Duodenal mucosa (tissue), 2 donors: Measurements from ENCODE around the gene LMF2.

Source experiments
- H3K27ac ChIP-seq: one replicate; pipeline ENCODE4 v1.7.0; 2013; ENCODE audit warnings: low read depth, low read length
- H3K27me3 ChIP-seq, 2 donors: one replicate each; pipeline ENCODE4 v1.7.0; 2013; ENCODE audit warnings: low read length in 2 of 2, control low read depth in 1 of 2; ENCODE audit not compliant: insufficient read depth in 2 of 2, control insufficient read depth in 1 of 2
- H3K36me3 ChIP-seq, 2 donors: one replicate each; pipeline ENCODE4 v1.7.0; 2013; ENCODE audit warnings: low read length in 2 of 2, control low read depth in 1 of 2; ENCODE audit not compliant: insufficient read depth in 2 of 2, control insufficient read depth in 1 of 2
- H3K4me1 ChIP-seq, 2 donors: one replicate each; pipeline ENCODE4 v1.7.0; 2013; ENCODE audit warnings: low read length in 2 of 2, control low read depth in 1 of 2; ENCODE audit not compliant: insufficient read depth in 2 of 2, control insufficient read depth in 1 of 2
- H3K4me3 ChIP-seq, 2 donors: one replicate each; pipeline ENCODE4 v1.7.0; 2013; ENCODE audit warnings: low read length in 2 of 2, low read depth in 1 of 2
- H3K9ac ChIP-seq, 2 donors: one replicate each; pipeline ENCODE4 v1.7.0; 2013; ENCODE audit warnings: low read length in 2 of 2, low read depth in 1 of 2
- H3K9me3 ChIP-seq, 2 donors: one replicate each; pipeline ENCODE4 v1.7.0; 2013; ENCODE audit warnings: low read length in 2 of 2, control low read depth in 1 of 2; ENCODE audit not compliant: control insufficient read depth in 1 of 2

The LMF2 gene

GRCh38 chr22:50463188-50463900 is 44.2 kb downstream of the LMF2 start:
- Histone ChIP-seq H3K27me3 (no peaks in the 10 kb centered on the region), H3K4me3 (no peak overlapping the region), H3K9me3 (no peaks in the 10 kb centered on the region), H3K4me1 (peaks cover 0 to 2% of the 10 kb centered on the region in 2 donors), H3K9ac (no peak overlapping the region), H3K36me3 (peaks cover 56 to 96% of the 10 kb centered on the region in 2 donors), H3K27ac (no peak overlapping the region)

- H3K9me3 ChIP-seq, result no peaks in the 10 kb centered on the region
- no peaks in the 10 kb centered on the region for H3K4me1 ChIP-seq
- no peaks in the 10 kb centered on the region for H3K27me3 ChIP-seq
- no peak overlapping the region for H3K9ac ChIP-seq
- no peak overlapping the region for H3K4me3 ChIP-seq
- peaks cover 56 to 97% of the 10 kb centered on the region in 2 donors for H3K36me3 ChIP-seq
- no peak overlapping the region for H3K27ac ChIP-seq
Measured at GRCh38 chr22:50461979-50462540, 45.4 kb downstream of the LMF2 start.

DNA sequence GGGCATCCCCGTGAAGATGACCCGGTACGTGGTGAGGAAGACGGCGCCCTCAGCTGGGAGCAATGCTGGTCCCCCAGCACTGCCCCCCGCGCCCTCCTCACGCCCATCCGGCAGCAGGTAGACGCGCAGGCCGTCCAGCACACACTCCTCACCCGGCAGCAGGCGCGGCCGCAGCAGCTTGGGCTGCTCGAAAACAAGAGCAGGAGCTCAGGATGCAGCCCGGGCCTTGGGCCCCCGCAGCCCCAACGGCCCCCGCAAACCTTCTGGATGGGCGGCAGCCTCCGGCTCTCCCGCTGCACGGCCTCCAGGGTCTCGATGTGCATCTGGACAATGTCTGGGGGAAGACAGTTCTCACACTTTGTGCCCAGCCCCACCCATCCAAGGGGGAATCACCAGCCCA is 46.0 kb downstream of the LMF2 start:
- Histone ChIP-seq H3K4me3 (no peak overlapping the region), H3K36me3 (peaks cover 50 to 96% of the 10 kb centered on the region in 2 donors), H3K27ac (no peak overlapping the region), H3K9me3 (no peaks in the 10 kb centered on the region), H3K27me3 (no peaks in the 10 kb centered on the region), H3K9ac (no peak overlapping the region), H3K4me1 (no peaks in the 10 kb centered on the region)

DNA sequence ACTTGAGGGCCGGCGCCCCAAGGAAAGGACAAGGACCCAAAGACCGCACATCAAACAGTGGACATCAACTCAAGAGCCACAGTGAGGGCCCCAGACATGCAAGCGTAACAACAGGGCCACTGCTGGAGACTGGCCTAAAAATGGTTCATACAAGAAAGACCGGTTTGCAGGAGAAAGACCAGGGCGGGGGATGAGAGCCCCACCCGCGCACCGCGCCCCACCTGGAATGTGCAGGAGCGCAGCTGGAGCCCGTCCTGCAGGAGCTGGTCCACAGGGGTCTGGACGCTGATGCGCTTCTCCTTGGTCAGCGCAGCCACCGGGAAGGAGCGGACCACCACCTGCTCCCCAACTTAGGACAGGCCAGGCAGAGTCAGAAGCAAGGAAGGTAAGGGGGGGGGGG is 46.6 kb downstream of the LMF2 start:
- Histone ChIP-seq H3K9ac (no peak overlapping the region), H3K36me3 (peaks cover 44 to 92% of the 10 kb centered on the region in 2 donors), H3K27me3 (no peaks in the 10 kb centered on the region), H3K27ac (no peak overlapping the region), H3K4me1 (no peaks in the 10 kb centered on the region), H3K4me3 (no peak overlapping the region), H3K9me3 (no peaks in the 10 kb centered on the region)

DNA sequence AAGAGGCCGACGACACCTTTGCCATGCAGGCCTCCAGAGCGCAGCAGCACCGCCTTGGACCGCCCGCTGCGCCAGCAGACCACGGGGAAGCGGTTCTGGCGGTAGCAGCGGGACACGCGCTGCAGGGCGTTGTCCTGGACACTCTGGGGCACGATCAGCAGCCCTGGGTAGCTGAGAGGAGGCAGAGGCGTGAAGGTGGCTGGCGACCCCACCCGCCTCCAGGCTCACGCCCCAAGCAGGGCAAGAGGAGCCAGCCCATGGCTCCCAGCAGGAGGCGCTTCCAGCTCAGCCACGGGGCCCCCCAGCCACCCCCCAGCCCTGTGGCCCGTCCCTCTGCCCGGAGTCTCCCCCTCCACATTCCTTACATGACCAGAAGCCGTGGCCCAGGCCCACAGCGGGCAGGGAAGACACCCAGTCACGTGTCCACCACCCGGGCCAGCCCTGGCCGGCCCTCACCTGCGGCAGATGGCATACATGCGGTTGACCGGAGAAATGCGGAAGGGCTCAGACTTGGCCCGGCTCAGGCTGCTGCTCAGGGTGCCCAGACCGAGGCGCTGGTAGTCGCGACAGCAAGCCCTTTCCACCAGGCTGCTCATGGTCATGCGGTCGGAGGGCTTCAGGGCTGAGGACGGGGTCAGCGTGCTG is 47.9 kb downstream of the LMF2 start:
- H3K27ac ChIP-seq, result no peak overlapping the region
- H3K4me3 ChIP-seq, result no peak overlapping the region

GRCh38 chr22:50459016-50459415 is 48.5 kb downstream of the LMF2 start:
- Histone ChIP-seq H3K9me3 (no peaks in the 10 kb centered on the region), H3K9ac (no peak overlapping the region), H3K4me1 (no peaks in the 10 kb centered on the region), H3K36me3 (peaks cover 38 to 92% of the 10 kb centered on the region in 2 donors), H3K27ac (no peak overlapping the region), H3K27me3 (no peaks in the 10 kb centered on the region), H3K4me3 (no peak overlapping the region)

More for the DNA sequence above, 47.9 kb downstream of the LMF2 start:
- H3K36me3 ChIP-seq, result peaks cover 42 to 92% of the 10 kb centered on the region in 2 donors
- no peaks in the 10 kb centered on the region for H3K9me3 ChIP-seq
- no peaks in the 10 kb centered on the region for H3K27me3 ChIP-seq
- no peak overlapping the region for H3K9ac ChIP-seq
- no peaks in the 10 kb centered on the region for H3K4me1 ChIP-seq

DNA sequence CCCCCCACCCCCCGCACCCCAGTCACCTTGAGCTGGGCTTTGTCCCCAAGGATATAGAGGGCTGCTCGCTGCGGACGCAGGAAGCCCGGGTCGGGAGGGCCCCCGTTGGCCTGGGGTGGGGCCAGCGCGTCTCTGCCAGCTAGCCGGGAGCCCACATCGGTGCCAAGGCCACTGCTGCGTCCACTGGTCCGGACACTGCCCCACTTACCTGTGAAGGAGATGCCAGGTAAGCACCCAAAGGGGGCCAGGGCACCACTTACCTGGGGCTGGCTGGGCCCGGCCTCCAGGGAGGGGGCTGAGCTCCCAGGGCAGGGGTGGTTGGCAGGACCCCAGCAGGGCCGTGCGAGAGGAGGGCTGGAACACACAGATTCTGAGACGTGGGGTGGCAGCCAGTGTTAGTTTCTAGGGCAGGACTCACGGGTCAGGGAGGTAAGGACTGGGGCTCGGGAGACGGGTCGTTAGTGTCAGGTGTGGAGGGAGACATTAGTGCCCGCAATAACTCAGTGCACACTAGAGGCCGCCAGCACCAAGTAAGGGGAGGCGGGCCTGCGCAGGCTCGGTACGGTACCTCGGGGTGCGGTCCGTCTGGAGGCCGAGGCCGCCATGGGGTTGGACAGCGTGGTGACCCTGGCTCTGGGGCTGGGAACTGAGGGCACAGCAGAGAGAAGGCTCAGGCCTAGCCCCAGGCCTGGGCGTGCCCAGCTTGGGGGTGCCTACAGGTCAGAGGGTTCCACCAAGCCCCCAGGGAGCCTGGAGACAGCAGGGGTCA is 50.9 kb downstream of the LMF2 start:
- H3K4me1 ChIP-seq, result no peaks in the 10 kb centered on the region
- no peaks in the 10 kb centered on the region for H3K9me3 ChIP-seq
- no peak overlapping the region for H3K9ac ChIP-seq
- H3K4me3 ChIP-seq, result no peak overlapping the region
- H3K27me3 ChIP-seq, result no peaks in the 10 kb centered on the region
- H3K36me3 ChIP-seq, result peaks cover 22 to 81% of the 10 kb centered on the region in 2 donors
- no peak overlapping the region for H3K27ac ChIP-seq

- no peaks in the 10 kb centered on the region for H3K9me3 ChIP-seq
- H3K4me1 ChIP-seq, result no peaks in the 10 kb centered on the region
- H3K4me3 ChIP-seq, result no peak overlapping the region
- H3K27me3 ChIP-seq, result no peaks in the 10 kb centered on the region
- H3K27ac ChIP-seq, result no peak overlapping the region
- no peak overlapping the region for H3K9ac ChIP-seq
- H3K36me3 ChIP-seq, result peaks cover 19 to 80% of the 10 kb centered on the region in 2 donors
Measured at GRCh38 chr22:50456026-50456425, 51.5 kb downstream of the LMF2 start.

DNA sequence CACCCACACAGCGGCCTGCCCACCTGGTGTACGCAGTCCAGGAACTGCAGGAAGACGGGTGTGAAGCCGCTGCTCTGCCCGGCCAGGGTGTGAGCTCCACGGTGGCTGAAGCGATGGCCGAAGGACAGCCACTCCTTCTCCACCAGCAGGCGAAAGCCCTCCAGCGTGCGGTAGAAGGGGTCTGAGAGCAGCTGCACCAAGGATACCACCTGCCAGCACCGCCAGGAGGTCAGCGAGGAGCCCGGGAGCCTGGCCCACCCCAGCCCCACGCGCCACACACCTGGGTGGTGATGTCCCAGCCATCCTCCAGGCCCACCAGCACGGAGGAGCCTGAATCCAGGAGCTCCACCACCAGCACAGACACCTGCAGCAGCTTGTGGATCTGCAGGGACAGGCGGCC is 52.3 kb downstream of the LMF2 start:
- H3K27me3 ChIP-seq, result no peaks in the 10 kb centered on the region
- H3K36me3 ChIP-seq, result peaks cover 10 to 74% of the 10 kb centered on the region in 2 donors
- no peaks in the 10 kb centered on the region for H3K4me1 ChIP-seq
- no peak overlapping the region for H3K4me3 ChIP-seq
- no peaks in the 10 kb centered on the region for H3K9me3 ChIP-seq
- H3K27ac ChIP-seq, result no peak overlapping the region
- H3K9ac ChIP-seq, result no peak overlapping the region
